Measurements from ENCODE around the gene KRTAP1-1. TPM values are rescaled to one million over a fixed set of nuclear protein-coding genes. Genes with fewer than 3 reads are reported as not detected.
"Not testable (repeated sequence)": the region's sequence is repeated elsewhere in the genome, so short reads cannot be mapped to it uniquely, and the experiment has no call there.

The KRTAP1-1 gene
- total RNA-seq, 2 donors from 2014 or later, result not detected

DNA sequence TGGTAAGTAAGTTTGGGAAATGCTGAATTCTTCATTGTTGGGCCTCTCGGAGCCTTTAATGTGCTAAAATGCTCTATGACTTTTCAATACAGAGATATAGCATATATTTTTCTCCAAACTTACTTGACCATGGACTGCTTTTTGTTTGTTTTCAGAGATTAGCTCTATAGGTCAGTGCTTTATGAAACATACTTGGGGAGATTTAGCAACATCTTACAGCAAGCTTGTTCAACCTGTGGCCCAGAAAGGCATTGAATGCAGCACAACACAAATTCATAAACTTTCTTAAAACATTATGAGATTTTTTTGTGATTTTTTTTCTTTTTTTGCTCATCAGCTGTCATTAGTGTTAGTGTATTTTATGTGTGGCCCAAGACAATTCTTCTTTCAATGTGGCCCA, 31.3 kb downstream of the KRTAP1-1 start:
- Mint-ChIP-seq H3K36me3 (ENCODE audit: low read depth) (no peaks in the 10 kb centered on the region), H3K4me3 (no peak overlapping the region), H3K9me3 (no peaks in the 10 kb centered on the region), H3K4me1 (no peaks in the 10 kb centered on the region), H3K27ac (no peak overlapping the region), H3K27me3 (no peaks in the 10 kb centered on the region)
- no peak for ATAC-seq (replicated peaks)

DNA sequence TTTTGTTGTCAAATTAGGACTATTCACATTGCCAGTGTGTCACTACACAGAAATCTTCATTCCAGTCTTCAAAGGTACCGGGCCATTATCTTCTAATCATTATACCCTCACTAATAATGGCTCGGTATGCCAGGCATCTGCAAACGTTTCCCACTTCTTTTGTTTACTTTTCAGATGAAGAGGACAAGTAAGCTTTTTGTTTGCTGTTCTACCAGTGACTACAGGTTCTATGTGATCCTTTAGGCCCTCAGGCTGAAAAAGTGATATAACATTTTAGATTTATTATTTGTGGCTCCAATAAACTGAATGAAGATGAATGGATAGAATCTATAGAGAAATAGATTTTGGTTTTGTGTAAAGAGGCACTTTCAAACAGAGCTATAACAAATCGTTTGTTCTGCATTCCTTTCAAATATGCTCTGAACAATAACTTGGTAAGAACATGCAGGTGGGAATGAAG, 31.9 kb downstream of the KRTAP1-1 start:
- H3K27ac Mint-ChIP-seq, result no peak overlapping the region
- no peak overlapping the region for H3K4me3 Mint-ChIP-seq
- H3K4me1 Mint-ChIP-seq, result no peaks in the 10 kb centered on the region
- no peak for ATAC-seq (replicated peaks)
- H3K9me3 Mint-ChIP-seq, result no peaks in the 10 kb centered on the region
- H3K36me3 Mint-ChIP-seq (ENCODE audit: low read depth), result no peaks in the 10 kb centered on the region
- H3K27me3 Mint-ChIP-seq, result peaks cover 6% of the 10 kb centered on the region

GRCh38 chr17:41008811-41009210, 32.4 kb downstream of the KRTAP1-1 start, which contains the start of gene KRTAP3-1:
TSS of gene KRTAP3-1 (minus strand) at chr17:41009128. CDS start at chr17:41009074, 54 bp downstream.
- no peak within 1 kb of the TSS for H3K4me3 Mint-ChIP-seq
- H3K27me3 Mint-ChIP-seq, result peaks cover 10% of the 10 kb centered on the region
- H3K36me3 Mint-ChIP-seq (ENCODE audit: low read depth), result no peaks in the 10 kb centered on the region
- no peaks in the 10 kb centered on the region for H3K4me1 Mint-ChIP-seq
- no peak for ATAC-seq (replicated peaks)
- no peak within 1 kb of the TSS for H3K27ac Mint-ChIP-seq
- H3K9me3 Mint-ChIP-seq, result no peaks in the 10 kb centered on the region

DNA sequence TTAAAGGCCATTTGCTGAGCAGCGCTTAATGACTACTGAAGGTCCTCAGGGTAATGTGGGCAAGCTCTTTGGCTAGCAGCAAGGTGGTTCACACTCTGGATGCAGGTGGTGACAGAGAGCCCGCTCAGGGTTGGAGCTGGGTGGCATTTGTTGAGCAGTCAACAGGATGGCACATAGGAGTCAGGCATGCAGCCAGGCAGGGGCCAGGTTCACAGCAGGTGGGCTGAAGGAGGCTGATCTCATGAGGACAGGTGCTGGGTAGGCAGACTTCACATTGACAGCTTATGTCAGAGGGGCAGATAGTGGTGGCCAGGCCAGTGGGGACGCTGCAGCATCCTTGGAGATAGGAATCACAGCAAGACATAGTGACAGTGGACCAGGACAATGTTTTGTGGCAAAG, 36.9 kb downstream of the KRTAP1-1 start:
- no peak overlapping the region for H3K4me3 Mint-ChIP-seq
- no peak overlapping the region for H3K27ac Mint-ChIP-seq
- no peaks in the 10 kb centered on the region for H3K36me3 Mint-ChIP-seq (ENCODE audit: low read depth)
- H3K27me3 Mint-ChIP-seq, result peaks cover 19% of the 10 kb centered on the region
- H3K9me3 Mint-ChIP-seq, result no peaks in the 10 kb centered on the region
- no peak for ATAC-seq (replicated peaks)
- no peaks in the 10 kb centered on the region for H3K4me1 Mint-ChIP-seq

- Mint-ChIP-seq H3K27ac (no peak overlapping the region), H3K36me3 (ENCODE audit: low read depth) (no peaks in the 10 kb centered on the region), H3K9me3 (no peaks in the 10 kb centered on the region), H3K27me3 (peaks cover 20% of the 10 kb centered on the region), H3K4me1 (no peaks in the 10 kb centered on the region), H3K4me3 (no peak overlapping the region)
- no peak for ATAC-seq (replicated peaks)
Observed at GRCh38 chr17:41003926-41004325, 37.3 kb downstream of the KRTAP1-1 start.

- H3K9me3 Mint-ChIP-seq, result no peaks in the 10 kb centered on the region
- H3K4me1 Mint-ChIP-seq, result no peaks in the 10 kb centered on the region
- H3K27me3 Mint-ChIP-seq, result peaks cover 27% of the 10 kb centered on the region
- no peaks in the 10 kb centered on the region for H3K36me3 Mint-ChIP-seq (ENCODE audit: low read depth)
- no peak overlapping the region for H3K27ac Mint-ChIP-seq
- ATAC-seq (replicated peaks), result peak; percentile 31
- H3K4me3 Mint-ChIP-seq, result no peak overlapping the region
Observed at GRCh38 chr17:41002814-41003213, 38.4 kb downstream of the KRTAP1-1 start.

DNA sequence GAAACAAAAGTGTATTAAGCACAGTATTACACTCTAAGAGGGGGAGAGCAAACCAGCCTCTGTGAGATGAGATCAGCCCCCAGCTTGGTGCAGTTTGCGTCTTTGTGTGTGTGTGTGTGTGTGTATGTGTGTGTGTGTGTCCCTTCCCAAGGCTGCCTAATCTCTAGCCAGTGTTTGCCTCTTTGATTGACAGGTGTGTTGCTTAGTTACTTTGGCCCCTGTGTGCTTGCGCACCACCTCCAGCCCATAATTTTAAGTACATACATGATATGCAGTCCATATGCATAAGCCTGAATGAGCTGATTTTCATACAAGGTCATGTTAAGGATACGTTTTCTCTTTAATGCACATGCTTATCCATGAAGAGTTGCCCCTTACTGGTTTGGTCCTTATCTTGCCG, 39.5 kb downstream of the KRTAP1-1 start:
- H3K36me3 Mint-ChIP-seq (ENCODE audit: low read depth), result no peaks in the 10 kb centered on the region
- no peak for ATAC-seq (replicated peaks)

DNA sequence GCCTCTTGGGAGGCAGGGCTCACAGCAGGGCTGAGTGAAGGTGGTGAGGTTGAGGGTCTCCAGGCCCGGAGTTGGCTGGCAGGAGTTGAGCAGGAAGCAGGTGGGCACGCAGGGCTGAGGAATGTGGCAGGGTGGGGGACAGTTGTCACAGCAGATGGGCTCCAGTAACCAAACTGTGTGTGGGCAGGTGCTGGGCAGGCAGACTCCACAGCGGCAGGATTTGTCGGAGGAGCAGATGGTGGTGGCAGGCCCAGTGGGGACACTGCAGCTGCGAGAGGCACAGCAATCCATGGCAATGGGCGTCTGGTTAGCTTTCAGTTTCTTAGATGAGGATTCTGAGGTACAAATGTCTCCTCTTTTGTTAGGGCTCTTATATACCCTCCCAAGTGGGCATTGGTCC, 41.7 kb downstream of the KRTAP1-1 start, which contains the start of gene KRTAP3-2:
KRTAP3-2 (minus strand) TSS at position 344 of the 400 bp plus-strand sequence; CDS start at position 291, 53 bp downstream.
- not testable (repeated sequence) for H3K27ac Mint-ChIP-seq; H3K9me3 Mint-ChIP-seq; H3K4me3 Mint-ChIP-seq; ATAC-seq (replicated peaks); H3K36me3 Mint-ChIP-seq (ENCODE audit: low read depth); H3K4me1 Mint-ChIP-seq
- peaks cover 44% of the 10 kb centered on the region for H3K27me3 Mint-ChIP-seq

More for the DNA sequence above, 39.5 kb downstream of the KRTAP1-1 start:
- H3K4me3 Mint-ChIP-seq, result no peak overlapping the region
- H3K27me3 Mint-ChIP-seq, result peaks cover 37% of the 10 kb centered on the region
- H3K9me3 Mint-ChIP-seq, result no peaks in the 10 kb centered on the region
- H3K4me1 Mint-ChIP-seq, result no peaks in the 10 kb centered on the region
- no peak overlapping the region for H3K27ac Mint-ChIP-seq

GRCh38 chr17:40997361-40997760, 43.9 kb downstream of the KRTAP1-1 start:
- Mint-ChIP-seq H3K27ac (no peak overlapping the region), H3K36me3 (ENCODE audit: low read depth) (no peaks in the 10 kb centered on the region), H3K4me3 (no peak overlapping the region), H3K27me3 (peaks cover 51% of the 10 kb centered on the region), H3K4me1 (no peaks in the 10 kb centered on the region), H3K9me3 (no peaks in the 10 kb centered on the region)
- ATAC-seq (replicated peaks), result no peak

- Mint-ChIP-seq H3K4me1 (no peaks in the 10 kb centered on the region), H3K27ac (no peak overlapping the region), H3K9me3 (no peaks in the 10 kb centered on the region), H3K4me3 (no peak overlapping the region), H3K36me3 (ENCODE audit: low read depth) (no peaks in the 10 kb centered on the region), H3K27me3 (peaks cover 54% of the 10 kb centered on the region)
- ATAC-seq (replicated peaks), result no peak
Observed at GRCh38 chr17:40996829-40997228, 44.4 kb downstream of the KRTAP1-1 start.

DNA sequence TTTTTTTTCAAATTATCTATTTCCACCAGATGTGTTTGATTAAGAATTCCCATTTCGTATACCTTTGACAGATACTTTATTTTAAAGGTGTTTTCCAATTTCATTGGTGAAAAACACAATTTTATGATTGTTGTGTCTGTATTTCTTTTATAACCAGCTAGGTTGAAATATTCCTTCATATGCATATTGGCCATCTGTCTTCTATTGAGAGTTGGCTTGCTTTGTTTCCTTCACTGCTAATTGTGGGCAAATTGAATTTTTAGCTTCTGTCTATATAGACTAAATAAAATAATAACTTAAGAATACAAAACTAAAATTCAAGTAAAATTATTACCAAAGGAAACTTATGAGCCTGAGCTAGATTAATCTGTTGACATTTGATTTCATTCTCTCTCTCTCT, 46.1 kb downstream of the KRTAP1-1 start:
- Mint-ChIP-seq H3K27me3 (peaks cover 53% of the 10 kb centered on the region), H3K27ac (no peak overlapping the region), H3K9me3 (no peaks in the 10 kb centered on the region), H3K36me3 (ENCODE audit: low read depth) (no peaks in the 10 kb centered on the region), H3K4me1 (no peaks in the 10 kb centered on the region), H3K4me3 (no peak overlapping the region)
- ATAC-seq (replicated peaks), result no peak

DNA sequence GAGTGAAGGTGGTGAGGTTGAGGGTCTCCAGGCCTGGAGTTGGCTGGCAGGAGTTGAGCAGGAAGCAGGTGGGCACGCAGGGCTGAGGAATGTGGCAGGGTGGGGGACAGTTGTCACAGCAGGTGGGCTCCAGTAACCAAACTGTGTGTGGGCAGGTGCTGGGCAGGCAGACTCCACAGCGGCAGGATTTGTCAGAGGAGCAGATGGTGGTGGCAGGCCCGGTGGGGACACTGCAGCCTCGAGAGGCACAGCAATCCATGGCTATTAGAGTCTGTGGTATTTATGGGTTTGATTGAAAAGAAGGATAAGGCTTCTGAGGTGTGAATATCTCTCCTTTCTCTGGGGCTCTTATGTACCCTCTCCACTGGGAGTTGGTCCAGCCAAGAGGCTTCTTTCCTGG, 47.4 kb downstream of the KRTAP1-1 start, which contains the start of gene KRTAP3-3:
KRTAP3-3 (minus strand) TSS at position 326 of the 400 bp plus-strand sequence; CDS start at position 259, 67 bp downstream.
- H3K27me3 Mint-ChIP-seq, result peaks cover 51% of the 10 kb centered on the region

GRCh38 chr17:40993084-40993483, 48.2 kb downstream of the KRTAP1-1 start:
- H3K27me3 Mint-ChIP-seq, result peaks cover 46% of the 10 kb centered on the region
- no peaks in the 10 kb centered on the region for H3K36me3 Mint-ChIP-seq (ENCODE audit: low read depth)

More for the DNA sequence above, 47.4 kb downstream of the KRTAP1-1 start, which contains the start of gene KRTAP3-3:
- Mint-ChIP-seq H3K4me3 (no peak within 1 kb of the TSS), H3K4me1 (no peaks in the 10 kb centered on the region), H3K27ac (no peak within 1 kb of the TSS), H3K36me3 (ENCODE audit: low read depth) (no peaks in the 10 kb centered on the region), H3K9me3 (no peaks in the 10 kb centered on the region)
- no peak for ATAC-seq (replicated peaks)

DNA sequence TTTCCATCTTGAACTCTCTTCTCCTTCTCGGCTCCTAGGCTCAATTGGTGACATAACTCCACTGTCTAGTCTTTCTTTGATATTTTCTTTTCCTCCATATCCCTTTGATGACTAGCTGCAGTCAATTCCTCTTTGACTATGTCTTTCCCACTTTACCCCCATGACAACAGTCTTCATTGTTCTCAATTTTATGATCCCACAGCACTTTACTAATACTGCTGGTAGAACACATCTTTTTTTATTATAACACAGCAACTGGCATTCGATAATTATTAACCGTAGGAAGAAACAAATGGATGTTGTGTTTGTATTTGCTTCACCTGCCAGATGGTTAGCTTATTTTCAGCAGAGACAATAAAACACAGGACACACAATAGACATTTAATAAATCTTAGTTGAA, 48.6 kb downstream of the KRTAP1-1 start:
- Mint-ChIP-seq H3K4me1 (no peaks in the 10 kb centered on the region), H3K4me3 (no peak overlapping the region), H3K27me3 (peaks cover 44% of the 10 kb centered on the region), H3K9me3 (no peaks in the 10 kb centered on the region), H3K27ac (no peak overlapping the region), H3K36me3 (ENCODE audit: low read depth) (no peaks in the 10 kb centered on the region)
- no peak for ATAC-seq (replicated peaks)

More at GRCh38 chr17:40993084-40993483, 48.2 kb downstream of the KRTAP1-1 start:
- Mint-ChIP-seq H3K9me3 (no peaks in the 10 kb centered on the region), H3K27ac (no peak overlapping the region), H3K4me1 (no peaks in the 10 kb centered on the region), H3K4me3 (no peak overlapping the region)
- no peak for ATAC-seq (replicated peaks)
